Measurements from ENCODE around the gene THOP1. TPM values are rescaled to one million over a fixed set of nuclear protein-coding genes. Genes with fewer than 3 reads are reported as not detected.

The THOP1 gene
- total RNA-seq, 1 donor from 2014 or later = 60.9 TPM

- Histone ChIP-seq H3K27me3 (ENCODE audit: low read depth) (no peaks in the 10 kb centered on the region), H3K36me3 (peaks cover 74% of the 10 kb centered on the region), H3K4me3 (no peak overlapping the region), H3K4me1 (no peaks in the 10 kb centered on the region), H3K9me3 (replicated peaks) (no peaks in the 10 kb centered on the region), H3K27ac (replicated peaks) (no peak overlapping the region)
- intact Hi-C loops (cut with micrococcal nuclease) = no loop called here
- no peak for DNase-seq
- TF ChIP-seq CTCF (IDR thresholded peaks at IDR 0.05; ENCODE audit: borderline replicate concordance) = no peak
Measured at GRCh38 chr19:2755448-2755705, 29.9 kb upstream of the THOP1 start.

GRCh38 chr19:2755811-2756210 is 29.5 kb upstream of the THOP1 start:
- Histone ChIP-seq H3K36me3 (peaks cover 78% of the 10 kb centered on the region), H3K9me3 (replicated peaks) (no peaks in the 10 kb centered on the region), H3K27me3 (ENCODE audit: low read depth) (no peaks in the 10 kb centered on the region), H3K4me1 (no peaks in the 10 kb centered on the region), H3K27ac (replicated peaks) (no peak overlapping the region), H3K4me3 (no peak overlapping the region)
- no peak for TF ChIP-seq CTCF (IDR thresholded peaks at IDR 0.05; ENCODE audit: borderline replicate concordance)
- intact Hi-C loops (cut with micrococcal nuclease) = no loop called here
- no peak for DNase-seq

GRCh38 chr19:2756477-2756876 is 28.8 kb upstream of the THOP1 start:
- H3K36me3 ChIP-seq = peaks cover 85% of the 10 kb centered on the region
- DNase-seq = no peak
- intact Hi-C loops (cut with micrococcal nuclease) = no loop called here

GRCh38 chr19:2756921-2757881 is 28.1 kb upstream of the THOP1 start:
- intact Hi-C loops (cut with micrococcal nuclease) = no loop called here
- no peaks in the 10 kb centered on the region for H3K4me1 ChIP-seq
- no peak for TF ChIP-seq CTCF (IDR thresholded peaks at IDR 0.05; ENCODE audit: borderline replicate concordance)
- no peaks in the 10 kb centered on the region for H3K27me3 ChIP-seq (ENCODE audit: low read depth)
- no peak overlapping the region for H3K27ac ChIP-seq (replicated peaks)
- no peaks in the 10 kb centered on the region for H3K9me3 ChIP-seq (replicated peaks)
- H3K36me3 ChIP-seq = peaks cover 91% of the 10 kb centered on the region
- H3K4me3 ChIP-seq = no peak overlapping the region
- no peak for DNase-seq

More at GRCh38 chr19:2756477-2756876, 28.8 kb upstream of the THOP1 start:
- no peak overlapping the region for H3K27ac ChIP-seq (replicated peaks)
- no peaks in the 10 kb centered on the region for H3K9me3 ChIP-seq (replicated peaks)
- H3K27me3 ChIP-seq (ENCODE audit: low read depth) = no peaks in the 10 kb centered on the region
- no peak overlapping the region for H3K4me3 ChIP-seq
- no peak for TF ChIP-seq CTCF (IDR thresholded peaks at IDR 0.05; ENCODE audit: borderline replicate concordance)
- H3K4me1 ChIP-seq = no peaks in the 10 kb centered on the region

- no peak overlapping the region for H3K27ac ChIP-seq (replicated peaks)
- TF ChIP-seq CTCF (IDR thresholded peaks at IDR 0.05; ENCODE audit: borderline replicate concordance) = no peak
- no peak for DNase-seq
- no peaks in the 10 kb centered on the region for H3K9me3 ChIP-seq (replicated peaks)
- H3K4me3 ChIP-seq = no peak overlapping the region
- intact Hi-C loops (cut with micrococcal nuclease) = no loop called here
- H3K4me1 ChIP-seq = no peaks in the 10 kb centered on the region
- H3K36me3 ChIP-seq = peaks cover 99% of the 10 kb centered on the region
- no peaks in the 10 kb centered on the region for H3K27me3 ChIP-seq (ENCODE audit: low read depth)
Measured at GRCh38 chr19:2758601-2759313, 26.5 kb upstream of the THOP1 start.
